Astrocyte (in vitro differentiated cells and primary cell): ENCODE results near the gene C2orf42.

Experiments
- EZH2 ChIP-seq: IDR thresholded peaks from 2 replicates; pipeline ENCODE4 v1.6.1; 2012; ENCODE audit warnings: mild to moderate bottlenecking, low read length, inconsistent platforms; ENCODE audit not compliant: insufficient read depth
- TF ChIP-seq, protein P1 (sequence below): IDR thresholded peaks from 2 replicates; pipeline ENCODE4 v1.5.1; 2011; ENCODE audit warnings: low read depth, mild to moderate bottlenecking, inconsistent platforms, low read length, moderate library complexity; ENCODE audit not compliant: insufficient read depth

DNA sequence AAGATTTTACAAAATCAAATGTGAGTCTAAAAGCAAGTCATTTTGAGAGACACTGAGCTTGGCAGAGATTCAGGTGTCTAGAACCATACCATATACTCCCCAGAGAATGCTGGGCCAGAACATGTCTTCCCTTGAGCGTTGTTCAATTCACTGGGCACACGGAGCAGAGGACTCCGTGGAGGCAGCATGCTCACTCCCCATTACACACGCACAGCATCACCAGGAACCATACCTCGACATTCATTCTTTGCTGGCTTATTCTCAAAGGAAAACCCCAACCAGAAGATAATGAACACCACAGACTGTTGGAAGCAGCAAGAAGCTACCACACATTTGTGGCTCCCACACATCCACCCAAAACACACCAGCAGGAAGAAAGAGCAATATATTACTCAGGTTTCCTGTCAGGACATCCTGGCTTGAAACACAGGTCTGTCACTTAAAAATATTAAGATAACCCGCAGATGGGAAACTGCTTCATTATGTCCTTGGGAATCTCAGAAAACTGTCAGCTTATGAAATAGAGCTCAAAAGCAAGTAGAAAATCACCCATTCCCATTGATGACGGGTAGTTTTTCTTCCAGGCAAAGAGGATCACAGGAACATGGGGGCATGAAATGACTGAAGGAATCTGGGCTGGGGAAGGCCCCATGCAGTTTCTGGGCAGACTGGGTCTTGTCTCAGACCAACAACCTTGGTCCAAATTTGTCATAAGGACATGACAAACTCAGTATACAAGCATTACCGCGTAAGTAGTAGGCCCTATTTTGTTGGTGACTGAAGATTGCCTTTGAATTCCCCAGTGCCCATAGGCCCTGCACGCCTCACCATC is 57.1 kb downstream of the C2orf42 start:
- TF ChIP-seq, protein P1, sequence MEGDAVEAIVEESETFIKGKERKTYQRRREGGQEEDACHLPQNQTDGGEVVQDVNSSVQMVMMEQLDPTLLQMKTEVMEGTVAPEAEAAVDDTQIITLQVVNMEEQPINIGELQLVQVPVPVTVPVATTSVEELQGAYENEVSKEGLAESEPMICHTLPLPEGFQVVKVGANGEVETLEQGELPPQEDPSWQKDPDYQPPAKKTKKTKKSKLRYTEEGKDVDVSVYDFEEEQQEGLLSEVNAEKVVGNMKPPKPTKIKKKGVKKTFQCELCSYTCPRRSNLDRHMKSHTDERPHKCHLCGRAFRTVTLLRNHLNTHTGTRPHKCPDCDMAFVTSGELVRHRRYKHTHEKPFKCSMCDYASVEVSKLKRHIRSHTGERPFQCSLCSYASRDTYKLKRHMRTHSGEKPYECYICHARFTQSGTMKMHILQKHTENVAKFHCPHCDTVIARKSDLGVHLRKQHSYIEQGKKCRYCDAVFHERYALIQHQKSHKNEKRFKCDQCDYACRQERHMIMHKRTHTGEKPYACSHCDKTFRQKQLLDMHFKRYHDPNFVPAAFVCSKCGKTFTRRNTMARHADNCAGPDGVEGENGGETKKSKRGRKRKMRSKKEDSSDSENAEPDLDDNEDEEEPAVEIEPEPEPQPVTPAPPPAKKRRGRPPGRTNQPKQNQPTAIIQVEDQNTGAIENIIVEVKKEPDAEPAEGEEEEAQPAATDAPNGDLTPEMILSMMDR: no peak
- no peak for TF ChIP-seq EZH2
